ENCODE results near the gene PADI1.

DNA sequence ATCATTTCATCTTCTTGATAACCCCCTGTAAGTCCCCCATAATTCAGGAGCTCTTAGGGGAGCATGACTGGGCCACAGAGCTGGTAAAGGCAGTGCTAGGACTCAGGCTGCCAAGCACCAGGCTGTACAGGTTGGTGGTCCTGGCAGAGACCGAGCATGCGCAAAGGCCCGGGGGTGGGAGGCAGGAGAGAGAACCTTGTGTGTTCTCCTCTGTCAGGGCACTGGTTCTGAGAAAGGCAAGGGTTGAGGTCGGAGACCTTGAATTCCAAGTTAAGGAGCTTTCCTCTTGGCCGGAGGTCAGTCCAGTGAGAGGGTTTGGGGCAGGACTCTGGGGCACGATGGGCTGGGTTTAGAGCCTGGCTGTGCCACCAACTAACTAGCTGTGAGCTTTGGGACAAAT, 67.1 kb downstream of the PADI1 start:
- TF ChIP-seq, protein P1, sequence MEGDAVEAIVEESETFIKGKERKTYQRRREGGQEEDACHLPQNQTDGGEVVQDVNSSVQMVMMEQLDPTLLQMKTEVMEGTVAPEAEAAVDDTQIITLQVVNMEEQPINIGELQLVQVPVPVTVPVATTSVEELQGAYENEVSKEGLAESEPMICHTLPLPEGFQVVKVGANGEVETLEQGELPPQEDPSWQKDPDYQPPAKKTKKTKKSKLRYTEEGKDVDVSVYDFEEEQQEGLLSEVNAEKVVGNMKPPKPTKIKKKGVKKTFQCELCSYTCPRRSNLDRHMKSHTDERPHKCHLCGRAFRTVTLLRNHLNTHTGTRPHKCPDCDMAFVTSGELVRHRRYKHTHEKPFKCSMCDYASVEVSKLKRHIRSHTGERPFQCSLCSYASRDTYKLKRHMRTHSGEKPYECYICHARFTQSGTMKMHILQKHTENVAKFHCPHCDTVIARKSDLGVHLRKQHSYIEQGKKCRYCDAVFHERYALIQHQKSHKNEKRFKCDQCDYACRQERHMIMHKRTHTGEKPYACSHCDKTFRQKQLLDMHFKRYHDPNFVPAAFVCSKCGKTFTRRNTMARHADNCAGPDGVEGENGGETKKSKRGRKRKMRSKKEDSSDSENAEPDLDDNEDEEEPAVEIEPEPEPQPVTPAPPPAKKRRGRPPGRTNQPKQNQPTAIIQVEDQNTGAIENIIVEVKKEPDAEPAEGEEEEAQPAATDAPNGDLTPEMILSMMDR (IDR thresholded peaks at IDR 0.05; ENCODE audit: low read depth, low read length), result no peak
- TF ChIP-seq MAX (IDR thresholded peaks at IDR 0.05; ENCODE audit: low read depth, low read length), result no peak
- no peak for TF ChIP-seq POLR2A (IDR thresholded peaks at IDR 0.05; ENCODE audit: extremely low read depth, insufficient read length)
- TF ChIP-seq MYC (IDR thresholded peaks at IDR 0.05; ENCODE audit: low read depth, low read length), result no peak
